ENCODE data around the gene TRAPPC2L.

The TRAPPC2L gene

DNA sequence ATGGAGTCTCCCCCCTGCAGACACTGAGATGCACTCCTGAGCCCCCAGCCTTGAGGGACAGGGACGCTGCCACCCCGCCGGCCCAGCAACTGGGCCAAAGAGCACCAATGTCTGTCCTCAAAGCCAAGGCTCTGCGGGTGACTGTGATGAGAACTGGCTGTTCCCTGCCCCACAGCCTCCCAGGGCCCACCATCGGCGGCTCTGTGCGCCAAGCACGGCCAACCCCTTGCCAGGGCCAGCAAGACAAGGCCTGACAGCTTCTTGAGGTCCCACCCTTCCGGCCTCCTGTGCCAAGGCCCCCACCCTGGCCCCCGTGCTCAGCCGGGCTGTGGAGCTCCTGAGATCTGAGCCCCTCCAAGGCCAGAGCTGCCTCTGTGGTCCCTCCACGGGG is 43.7 kb downstream of the TRAPPC2L start:
- Histone ChIP-seq H3K9me3 (no peaks in the 10 kb centered on the region), H3K27me3 (peaks cover 32% of the 10 kb centered on the region), H3K4me1 (no peaks in the 10 kb centered on the region; the same call in 1 of the 2 replicates), H3K36me3 (no peaks in the 10 kb centered on the region), H3K4me3 (ENCODE audit: low read depth, low read length) (no peak overlapping the region)
- DNase-seq = no peak
- TF ChIP-seq CTCF (IDR thresholded peaks at IDR 0.05; ENCODE audit: low read depth, low read length) = no peak

DNA sequence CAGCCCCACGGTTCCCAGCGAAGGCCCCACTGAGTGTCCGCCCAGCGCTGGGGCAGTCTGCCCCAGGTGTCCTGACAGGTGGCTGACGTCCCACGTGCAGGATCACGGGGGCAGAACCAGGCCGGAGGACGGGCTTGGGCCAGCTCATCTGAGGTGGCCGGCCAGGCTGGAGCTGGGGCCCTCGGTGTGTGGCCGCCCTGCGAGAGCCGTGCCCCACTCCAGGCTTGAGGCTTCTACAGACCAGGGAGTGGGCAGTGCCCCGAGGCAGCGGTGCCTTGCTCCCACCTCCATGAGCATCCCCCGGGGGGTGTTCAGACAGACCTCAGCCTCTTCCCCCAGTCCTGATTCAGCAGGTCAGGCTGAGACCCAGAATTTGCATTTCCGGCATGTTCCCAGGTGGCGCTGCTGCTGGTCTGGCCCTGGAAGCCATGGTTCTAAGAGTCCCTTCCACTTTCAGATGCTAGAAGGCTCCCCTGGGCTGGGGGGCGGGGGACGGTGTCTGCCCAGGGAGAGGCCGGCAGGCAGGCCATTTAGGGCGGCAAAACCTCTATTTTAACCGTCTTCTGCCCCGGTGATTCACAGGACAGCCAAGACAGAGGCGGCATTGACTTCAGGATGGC is 44.9 kb downstream of the TRAPPC2L start:
- Histone ChIP-seq H3K9me3 (no peaks in the 10 kb centered on the region), H3K27me3 (peaks cover 32% of the 10 kb centered on the region), H3K4me1 (no peaks in the 10 kb centered on the region; the same call in 1 of the 2 replicates), H3K36me3 (no peaks in the 10 kb centered on the region), H3K4me3 (ENCODE audit: low read depth, low read length) (no peak overlapping the region)
- DNase-seq = no peak
- no peak for TF ChIP-seq CTCF (IDR thresholded peaks at IDR 0.05; ENCODE audit: low read depth, low read length)

GRCh38 chr16:88902744-88903143 is 45.8 kb downstream of the TRAPPC2L start:
- Histone ChIP-seq H3K27me3 (peaks cover 26% of the 10 kb centered on the region), H3K4me1 (no peaks in the 10 kb centered on the region; the same call in 1 of the 2 replicates), H3K9me3 (no peaks in the 10 kb centered on the region), H3K4me3 (ENCODE audit: low read depth, low read length) (no peak overlapping the region), H3K36me3 (no peaks in the 10 kb centered on the region)
- no peak for TF ChIP-seq CTCF (IDR thresholded peaks at IDR 0.05; ENCODE audit: low read depth, low read length)
- DNase-seq = no peak

- TF ChIP-seq CTCF (IDR thresholded peaks at IDR 0.05; ENCODE audit: low read depth, low read length) = no peak
- Histone ChIP-seq H3K4me3 (ENCODE audit: low read depth, low read length) (no peak overlapping the region), H3K36me3 (no peaks in the 10 kb centered on the region), H3K27me3 (peaks cover 21% of the 10 kb centered on the region), H3K4me1 (no peaks in the 10 kb centered on the region; the same call in 1 of the 2 replicates), H3K9me3 (no peaks in the 10 kb centered on the region)
- no peak for DNase-seq
Observed at GRCh38 chr16:88903267-88903666, 46.3 kb downstream of the TRAPPC2L start.

GRCh38 chr16:88904676-88905365 is 47.9 kb downstream of the TRAPPC2L start:
- no peak for DNase-seq
- H3K4me3 ChIP-seq (ENCODE audit: low read depth, low read length) = no peak overlapping the region
- no peak for TF ChIP-seq CTCF (IDR thresholded peaks at IDR 0.05; ENCODE audit: low read depth, low read length)
- H3K9me3 ChIP-seq = no peaks in the 10 kb centered on the region
- no peaks in the 10 kb centered on the region; the same call in 1 of the 2 replicates for H3K4me1 ChIP-seq
- H3K27me3 ChIP-seq = peaks cover 12% of the 10 kb centered on the region
- no peaks in the 10 kb centered on the region for H3K36me3 ChIP-seq

DNA sequence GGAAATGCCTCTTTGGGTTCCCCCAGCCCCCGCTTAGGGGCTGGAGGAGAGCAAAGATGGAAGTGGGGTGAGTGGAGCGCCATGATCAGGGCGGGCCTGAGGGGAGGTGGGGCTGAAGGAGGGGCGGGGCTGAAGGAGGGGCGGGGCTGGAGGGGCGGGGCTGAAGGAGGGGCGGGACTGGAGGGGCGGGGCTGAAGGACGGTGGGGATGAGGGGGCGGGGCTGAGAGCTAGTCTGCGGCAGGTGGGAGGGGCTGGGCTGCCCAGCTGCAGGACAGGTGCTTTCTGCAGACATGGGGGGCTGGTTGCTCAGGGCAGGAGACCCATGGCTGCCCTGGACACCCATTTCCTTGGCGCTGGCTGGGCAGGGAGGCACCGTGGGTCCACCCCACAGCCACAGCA is 48.6 kb downstream of the TRAPPC2L start:
- no peaks in the 10 kb centered on the region; the same call in 1 of the 2 replicates for H3K4me1 ChIP-seq
- no peak overlapping the region for H3K4me3 ChIP-seq (ENCODE audit: low read depth, low read length)
- TF ChIP-seq CTCF (IDR thresholded peaks at IDR 0.05; ENCODE audit: low read depth, low read length) = no peak
- peak; percentile 59 for DNase-seq
- no peaks in the 10 kb centered on the region for H3K9me3 ChIP-seq
- H3K36me3 ChIP-seq = no peaks in the 10 kb centered on the region
- H3K27me3 ChIP-seq = peaks cover 9% of the 10 kb centered on the region
